HCT116 (cell line): ENCODE results near the gene ATF2. TPM values are rescaled to one million over a fixed set of nuclear protein-coding genes. Genes with fewer than 3 reads are reported as not detected.

Source experiments
- ATAC-seq: fragments of 200-7000 bp; cut with Tn5 transposase; 2 replicates; pipeline ENCODE4 v1.9.1; 2020; ENCODE audit warnings: mild to moderate bottlenecking, moderate library complexity
- BruUV-seq: library from RNA; stranded (reverse); fragments of 400-500 nt; replicated peaks from 2 replicates; lab custom pipeline; 2021; lab: Mats Ljungman, UMichigan
- CTCF ChIA-PET: fragments of 300-600 bp; sonication (Branson Sonifier 250); formaldehyde crosslinking; loops from one replicate; lab custom pipeline; 2021; ENCODE audit warnings: antibody characterized with exemption; lab: Charles Lee
- POLR2A ChIA-PET: fragments of 300-600, 350-600 bp; sonication (Branson Sonifier 250); formaldehyde crosslinking; loops from one replicate; lab custom pipeline; 2021; ENCODE audit warnings: antibody characterized with exemption; lab: Charles Lee
- RAD21 ChIA-PET, 2 experiments: fragments of 300-600 bp; sonication (Branson Sonifier 250); formaldehyde crosslinking; loops; one replicate each; lab custom pipeline; 2023; ENCODE audit warnings: low total read pairs in 2 of 2; ENCODE audit not compliant: uncharacterized antibody in 2 of 2, unreplicated experiment in 2 of 2, low non-redundant PET in 1 of 2; lab: Charles Lee
- DNase-seq: peaks from one replicate; pipeline ENCODE4 v3.0.0-alpha.2; 2010; ENCODE audit warnings: low read depth, low spot score
- H2AFZ ChIP-seq: fragments of 200-600 bp; shearing (Covaris generic), sonication (generic); 2 replicates; pipeline ENCODE4 v1.6.1; 2017; ENCODE audit warnings: low read depth, mixed run types, mixed read lengths, antibody characterized with exemption, low read length; ENCODE audit not compliant: poor library complexity, severe bottlenecking
- H3K27ac ChIP-seq: 2 replicates; pipeline ENCODE4 v1.5.1; 2012; ENCODE audit warnings: low read depth, low read length
- H3K27me3 ChIP-seq: fragments of 200-600 bp; sonication (generic); 2 replicates; pipeline ENCODE4 v1.6.1; 2016; ENCODE audit warnings: mixed run types, low read length, mixed read lengths; ENCODE audit not compliant: insufficient read depth
- H3K36me3 ChIP-seq, 2 experiments: fragments of 200-500 bp in 1 of 2; fragments of 200-600 bp in 1 of 2; sonication (Bioruptor generic) in 1 of 2; sonication (generic) in 1 of 2; 2 replicates each; pipeline versions ENCODE4 v1.5.1 to v1.6.1; 2014 to 2016; ENCODE audit warnings: low read length in 2 of 2, inconsistent platforms in 1 of 2, mixed read lengths in 1 of 2, mixed run types in 1 of 2; ENCODE audit not compliant: insufficient read depth in 2 of 2, control insufficient read depth in 1 of 2
- H3K4me1 ChIP-seq, 2 experiments: fragments of 200-600 bp in 1 of 2; sonication (generic) in 1 of 2; 2 replicates each; pipeline versions ENCODE4 v1.5.1 to v1.6.1; 2012 to 2017; ENCODE audit warnings: low read length in 2 of 2, inconsistent platforms in 1 of 2, mild to moderate bottlenecking in 1 of 2, mixed read lengths in 1 of 2, mixed run types in 1 of 2, moderate library complexity in 1 of 2; ENCODE audit not compliant: insufficient read depth in 2 of 2, control insufficient read depth in 1 of 2
- H3K4me2 ChIP-seq: fragments of 200-600 bp; sonication (generic); 2 replicates; pipeline ENCODE4 v1.6.1; 2017; ENCODE audit warnings: mixed run types, low read length, mixed read lengths
- H3K4me3 ChIP-seq, 2 experiments: fragments of 200-600 bp in 1 of 2; sonication (generic) in 1 of 2; replicated peaks in 1 of 2; 2 replicates each; pipeline ENCODE4 v1.5.1; 2011 to 2016; ENCODE audit warnings: low read length in 2 of 2, control low read depth in 1 of 2, low read depth in 1 of 2, mild to moderate bottlenecking in 1 of 2, mixed read lengths in 1 of 2, mixed run types in 1 of 2
- H3K79me2 ChIP-seq: fragments of 200-600 bp; sonication (generic); 2 replicates; pipeline ENCODE4 v1.6.1; 2017; ENCODE audit warnings: mild to moderate bottlenecking, mixed run types, low read length, moderate library complexity, mixed read lengths; ENCODE audit not compliant: insufficient read depth
- H3K9ac ChIP-seq: fragments of 200-600 bp; sonication (generic); 2 replicates; pipeline ENCODE4 v1.6.1; 2016; ENCODE audit warnings: low read length, mixed read lengths
- H3K9me2 ChIP-seq: fragments of 200-600 bp; sonication (generic), shearing (Covaris generic); 2 replicates; pipeline ENCODE4 v1.6.1; 2017; ENCODE audit warnings: mixed run types, mild to moderate bottlenecking, moderate library complexity; ENCODE audit not compliant: insufficient read depth
- H3K9me3 ChIP-seq, 2 experiments: fragments of 200-500 bp in 1 of 2; fragments of 200-600 bp in 1 of 2; sonication (Bioruptor generic) in 1 of 2; sonication (generic) in 1 of 2; 2 replicates each; pipeline ENCODE4 v1.6.1; 2014 to 2017; ENCODE audit warnings: low read length in 2 of 2, mixed read lengths in 2 of 2, inconsistent platforms in 1 of 2, low read depth in 1 of 2, mild to moderate bottlenecking in 1 of 2, mixed run types in 1 of 2, moderate library complexity in 1 of 2; ENCODE audit not compliant: control insufficient read depth in 1 of 2, insufficient read depth in 1 of 2
- H4K20me1 ChIP-seq: fragments of 200-600 bp; sonication (generic), shearing (Covaris generic); 2 replicates; pipeline ENCODE4 v1.6.1; 2017; ENCODE audit warnings: mixed run types, mild to moderate bottlenecking, moderate library complexity; ENCODE audit not compliant: insufficient read depth
- ATF3 ChIP-seq: IDR thresholded peaks from 2 replicates; pipeline ENCODE4 v1.6.1; 2012
- CBX3 ChIP-seq: IDR thresholded peaks from 2 replicates; pipeline ENCODE4 v1.6.1; 2012; ENCODE audit warnings: low read depth
- CEBPB ChIP-seq: IDR thresholded peaks from 2 replicates; pipeline ENCODE4 v1.6.1; 2012; ENCODE audit warnings: low read depth
- CTCF ChIP-seq, 3 experiments: fragments of 200-600 bp in 1 of 3; sonication (generic) in 1 of 3; IDR thresholded peaks in 2 of 3; conservative IDR thresholded peaks in 1 of 3; 2 replicates each; pipeline ENCODE4 v1.5.1; 2012 to 2017; ENCODE audit warnings: low read depth in 2 of 3, low read length in 2 of 3, antibody characterized with exemption in 1 of 3, borderline replicate concordance in 1 of 3, control low read depth in 1 of 3, mild to moderate bottlenecking in 1 of 3, mixed read lengths in 1 of 3, mixed run types in 1 of 3, moderate library complexity in 1 of 3; ENCODE audit not compliant: insufficient read depth in 1 of 3
- EGR1 ChIP-seq: IDR thresholded peaks from 2 replicates; pipeline ENCODE4 v1.6.1; 2012; ENCODE audit warnings: low read depth
- ELF1 ChIP-seq: IDR thresholded peaks from 2 replicates; pipeline ENCODE4 v1.6.1; 2012; ENCODE audit warnings: low read depth, borderline replicate concordance
- EZH2phosphoT487 ChIP-seq: fragments of 200-600 bp; IDR thresholded peaks from 2 replicates; pipeline ENCODE4 v1.6.1; 2018; ENCODE audit warnings: antibody characterized with exemption, borderline replicate concordance
- MAX ChIP-seq: IDR thresholded peaks from 2 replicates; pipeline ENCODE4 v1.6.1; 2012
- POLR2A ChIP-seq: IDR thresholded peaks from 2 replicates; pipeline ENCODE4 v1.7.0; 2011; ENCODE audit warnings: borderline replicate concordance; ENCODE audit not compliant: insufficient read depth, insufficient read length; ENCODE audit errors: extremely low read depth
- POLR2AphosphoS5 ChIP-seq: IDR thresholded peaks from 2 replicates; pipeline ENCODE4 v1.6.1; 2011; ENCODE audit warnings: mild to moderate bottlenecking, low read depth, low read length, moderate library complexity
- RAD21 ChIP-seq: IDR thresholded peaks from 2 replicates; pipeline ENCODE4 v1.6.1; 2012; ENCODE audit warnings: low read depth, mild to moderate bottlenecking
- REST ChIP-seq: IDR thresholded peaks from 2 replicates; pipeline ENCODE4 v1.6.1; 2012; ENCODE audit warnings: low read depth
- SIN3A ChIP-seq: IDR thresholded peaks from 2 replicates; pipeline ENCODE4 v1.6.1; 2012; ENCODE audit warnings: low read depth
- SP1 ChIP-seq: IDR thresholded peaks from 2 replicates; pipeline ENCODE4 v1.6.1; 2012; ENCODE audit warnings: low read depth
- SRF ChIP-seq: IDR thresholded peaks from 2 replicates; pipeline ENCODE4 v1.6.1; 2012; ENCODE audit warnings: low read depth
- TCF7L2 ChIP-seq: IDR thresholded peaks from 2 replicates; pipeline ENCODE4 v1.7.0; 2011; ENCODE audit warnings: borderline replicate concordance, inconsistent platforms; ENCODE audit not compliant: insufficient read depth, insufficient read length; ENCODE audit errors: extremely low read depth
- YY1 ChIP-seq: IDR thresholded peaks from 2 replicates; pipeline ENCODE4 v1.6.1; 2011; ENCODE audit warnings: low read length, low read depth, moderate library complexity, mild to moderate bottlenecking; ENCODE audit not compliant: insufficient replicate concordance; ENCODE audit errors: extremely low read depth
- ZFX ChIP-seq: fragments of 450-650 bp; IDR thresholded peaks from 2 replicates; pipeline ENCODE4 v1.6.1; 2017
- ZNF274 ChIP-seq: fragments of 200-500 bp; sonication (Bioruptor generic); IDR thresholded peaks from 2 replicates; pipeline ENCODE4 v1.6.1; 2014; ENCODE audit warnings: mild to moderate bottlenecking, low read depth, low read length, inconsistent platforms
- intact Hi-C: fragments of 100-400 bp; cut with micrococcal nuclease; formaldehyde crosslinking; loops from 2 replicates; pipeline ENCODE4 v1.10.0; 2022
- total RNA-seq: library from RNA; stranded (reverse); gene quantifications from one replicate; pipeline ENCODE4 v1.2.1, GENCODE V29; 2021; ENCODE audit not compliant: unreplicated experiment

ATF2 gene
- total RNA-seq, 1 experiment from 2014 or later: 29.6 TPM

GRCh38 chr2:175181104-175181876, 13.3 kb upstream of the ATF2 start, which contains the start of gene ATP5MC3:
Gene ATP5MC3 (minus strand): TSS chr2:175181710. CDS start chr2:175181393, 317 bp downstream.
- Histone ChIP-seq H2AFZ (peak within 1 kb of the TSS; percentile 89), H3K9me2 (no peaks in the 10 kb centered on the region), H3K27ac (peak within 1 kb of the TSS; percentile 71), H3K79me2 (peaks cover 53% of the 10 kb centered on the region), H3K9me3 (no peaks in the 10 kb centered on the region), H4K20me1 (peaks cover 18% of the 10 kb centered on the region; the same call in 1 of the 2 replicates), H3K27me3 (no peaks in the 10 kb centered on the region), H3K9ac (peak within 1 kb of the TSS; percentile 93), H3K4me1 (peaks cover 4 to 13% of the 10 kb centered on the region in 2 experiments; a peak in 3 of 4 replicates), H3K4me3 (peak within 1 kb of the TSS; percentile 81 to 95), H3K4me2 (peak within 1 kb of the TSS; percentile 83), H3K36me3 (peaks cover 33 to 40% of the 10 kb centered on the region in 2 experiments)
- POLR2A ChIA-PET: no interaction called here
- peak; percentile 92 for ATAC-seq
- BruUV-seq: TSS peak; percentile 53
- DNase-seq: peak; percentile 91
- CTCF ChIA-PET: no interaction called here
- intact Hi-C loops: no loop called here
- RAD21 ChIA-PET: no interaction called here
- TF ChIP-seq REST: no peak
- TF ChIP-seq POLR2A: peak; percentile 94
- TF ChIP-seq CBX3: peak; percentile 93
- TF ChIP-seq SRF: no peak
- no peak for TF ChIP-seq ZNF274
- TF ChIP-seq POLR2AphosphoS5: peak; percentile 96
- TF ChIP-seq CEBPB: no peak
- peak; percentile 64 for TF ChIP-seq TCF7L2
- no peak for TF ChIP-seq RAD21
- peak; percentile 87 for TF ChIP-seq YY1
- TF ChIP-seq MAX: peak; percentile 71
- peak; percentile 85 for TF ChIP-seq SIN3A
- peak; percentile 99 for TF ChIP-seq ZFX
- TF ChIP-seq ATF3: no peak; the same call in 1 of the 2 replicates
- TF ChIP-seq ELF1: peak; percentile 60
- peak in 1 of 3 experiments; percentile 34; a peak in 3 of 6 replicates for TF ChIP-seq CTCF (IDR thresholded peaks at IDR 0.05 in 2 of 3, conservative IDR thresholded peaks at IDR 0.05 in 1 of 3; ENCODE audit: borderline replicate concordance in 1 of 3, insufficient read depth in 1 of 3, low read depth in 2 of 3, low read length in 2 of 3)
- no peak for TF ChIP-seq EGR1
- no peak for TF ChIP-seq EZH2phosphoT487
- TF ChIP-seq SP1: peak; percentile 68
